ENCODE results near the gene GNE.

DNA sequence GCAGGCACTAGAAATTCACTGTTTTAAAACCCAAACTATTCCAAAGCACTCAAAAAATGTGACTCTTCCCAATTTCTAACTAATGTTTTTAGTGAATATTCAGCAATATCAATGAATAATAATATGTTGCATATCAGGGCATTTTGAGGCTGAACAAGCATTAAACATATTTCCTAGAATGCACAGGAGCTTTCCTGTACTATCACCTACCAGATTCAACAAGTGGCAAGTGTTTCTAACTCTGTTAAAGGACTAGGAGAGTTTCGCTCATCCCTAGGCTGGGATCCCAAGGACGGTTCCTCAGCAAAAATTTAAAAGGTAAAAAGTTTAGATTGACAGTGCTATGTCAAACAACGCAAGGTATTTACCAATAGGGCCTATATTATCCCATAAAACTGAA lies 21.0 kb downstream of the GNE start:
- TF ChIP-seq EZH2 (IDR thresholded peaks at IDR 0.05): no peak
- TF ChIP-seq, protein P1, sequence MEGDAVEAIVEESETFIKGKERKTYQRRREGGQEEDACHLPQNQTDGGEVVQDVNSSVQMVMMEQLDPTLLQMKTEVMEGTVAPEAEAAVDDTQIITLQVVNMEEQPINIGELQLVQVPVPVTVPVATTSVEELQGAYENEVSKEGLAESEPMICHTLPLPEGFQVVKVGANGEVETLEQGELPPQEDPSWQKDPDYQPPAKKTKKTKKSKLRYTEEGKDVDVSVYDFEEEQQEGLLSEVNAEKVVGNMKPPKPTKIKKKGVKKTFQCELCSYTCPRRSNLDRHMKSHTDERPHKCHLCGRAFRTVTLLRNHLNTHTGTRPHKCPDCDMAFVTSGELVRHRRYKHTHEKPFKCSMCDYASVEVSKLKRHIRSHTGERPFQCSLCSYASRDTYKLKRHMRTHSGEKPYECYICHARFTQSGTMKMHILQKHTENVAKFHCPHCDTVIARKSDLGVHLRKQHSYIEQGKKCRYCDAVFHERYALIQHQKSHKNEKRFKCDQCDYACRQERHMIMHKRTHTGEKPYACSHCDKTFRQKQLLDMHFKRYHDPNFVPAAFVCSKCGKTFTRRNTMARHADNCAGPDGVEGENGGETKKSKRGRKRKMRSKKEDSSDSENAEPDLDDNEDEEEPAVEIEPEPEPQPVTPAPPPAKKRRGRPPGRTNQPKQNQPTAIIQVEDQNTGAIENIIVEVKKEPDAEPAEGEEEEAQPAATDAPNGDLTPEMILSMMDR (IDR thresholded peaks at IDR 0.05): no peak

Data from neural progenitor cell (in vitro differentiated cells).